T-helper 1 cell treated with Interleukin-12 subunit alpha and Interleukin-12 subunit beta and Interleukin-4 antibody, amounts not matched to agents 30 μg/mL and 1 μg/mL, for 36 hours (primary cell): ENCODE data around the gene PRSS8.
"Not testable (repeated sequence)": the region's sequence is repeated elsewhere in the genome, so short reads cannot be mapped to it uniquely, and the experiment has no call there.

Experiments used
- H3K27ac Mint-ChIP-seq: one replicate; pipeline ENCODE4 v1.8.0; 2021; ENCODE audit warnings: mild to moderate bottlenecking, mixed read lengths
- H3K27me3 Mint-ChIP-seq: one replicate; pipeline ENCODE4 v1.8.0; 2021; ENCODE audit warnings: low read depth, mixed read lengths
- H3K36me3 Mint-ChIP-seq: one replicate; pipeline ENCODE4 v1.8.0; 2021; ENCODE audit warnings: low read depth, mixed read lengths
- H3K4me1 Mint-ChIP-seq: one replicate; pipeline ENCODE4 v1.8.0; 2021; ENCODE audit warnings: low read depth, mixed read lengths
- H3K4me3 Mint-ChIP-seq: one replicate; pipeline ENCODE4 v1.8.0; 2021; ENCODE audit warnings: mild to moderate bottlenecking, moderate library complexity, mixed read lengths
- H3K9me3 Mint-ChIP-seq: one replicate; pipeline ENCODE4 v1.8.0; 2021; ENCODE audit warnings: mixed read lengths

Gene PRSS8

GRCh38 chr16:31149894-31150890 is 14.7 kb upstream of the PRSS8 start, which contains the start of gene PRSS36:
TSS of gene PRSS36 (minus strand) at chr16:31150066. CDS start at chr16:31150035, 31 bp downstream.
- no peaks in the 10 kb centered on the region for H3K4me1 Mint-ChIP-seq
- H3K27ac Mint-ChIP-seq = no peak within 1 kb of the TSS
- peaks cover 14% of the 10 kb centered on the region for H3K27me3 Mint-ChIP-seq
- H3K9me3 Mint-ChIP-seq = no peaks in the 10 kb centered on the region
- H3K36me3 Mint-ChIP-seq = no peaks in the 10 kb centered on the region
- no peak within 1 kb of the TSS for H3K4me3 Mint-ChIP-seq

GRCh38 chr16:31149332-31149731 is 13.8 kb upstream of the PRSS8 start:
- H3K27ac Mint-ChIP-seq = no peak overlapping the region
- H3K9me3 Mint-ChIP-seq = no peaks in the 10 kb centered on the region
- no peaks in the 10 kb centered on the region for H3K36me3 Mint-ChIP-seq
- H3K4me3 Mint-ChIP-seq = no peak overlapping the region
- H3K4me1 Mint-ChIP-seq = no peaks in the 10 kb centered on the region
- H3K27me3 Mint-ChIP-seq = peaks cover 14% of the 10 kb centered on the region

DNA sequence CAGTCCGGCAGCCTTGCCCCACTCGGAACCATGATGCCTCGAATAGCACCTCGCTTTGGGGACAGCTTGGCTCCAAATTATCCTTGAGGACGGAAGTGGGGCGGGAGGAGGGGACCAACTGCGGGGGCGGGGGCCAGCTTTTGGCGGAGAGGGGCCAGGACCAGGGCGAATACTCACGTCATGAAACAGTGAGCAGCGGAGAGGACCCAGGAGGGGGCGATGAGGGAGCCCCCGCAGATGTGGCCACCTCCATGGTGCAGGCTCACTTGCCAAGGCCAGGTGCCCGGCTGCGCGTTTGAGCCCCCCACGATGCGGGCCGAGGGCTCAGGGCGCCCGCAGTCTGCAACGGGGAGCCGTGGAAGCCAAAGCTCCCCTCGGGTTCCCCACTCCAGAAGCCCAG is 13.4 kb upstream of the PRSS8 start:
- Mint-ChIP-seq H3K9me3 (no peaks in the 10 kb centered on the region), H3K4me3 (no peak overlapping the region), H3K27ac (no peak overlapping the region), H3K4me1 (no peaks in the 10 kb centered on the region), H3K36me3 (no peaks in the 10 kb centered on the region), H3K27me3 (peaks cover 17% of the 10 kb centered on the region)

- H3K27me3 Mint-ChIP-seq = peaks cover 20% of the 10 kb centered on the region
- H3K9me3 Mint-ChIP-seq = no peaks in the 10 kb centered on the region
- no peaks in the 10 kb centered on the region for H3K4me1 Mint-ChIP-seq
- H3K4me3 Mint-ChIP-seq = no peak overlapping the region
- no peaks in the 10 kb centered on the region for H3K36me3 Mint-ChIP-seq
- H3K27ac Mint-ChIP-seq = no peak overlapping the region
Observed at GRCh38 chr16:31148281-31148728, 12.8 kb upstream of the PRSS8 start.

GRCh38 chr16:31147574-31147973 is 12.0 kb upstream of the PRSS8 start:
- H3K9me3 Mint-ChIP-seq = no peaks in the 10 kb centered on the region
- H3K4me1 Mint-ChIP-seq = no peaks in the 10 kb centered on the region
- H3K27me3 Mint-ChIP-seq = peaks cover 20% of the 10 kb centered on the region
- no peaks in the 10 kb centered on the region for H3K36me3 Mint-ChIP-seq
- no peak overlapping the region for H3K4me3 Mint-ChIP-seq
- no peak overlapping the region for H3K27ac Mint-ChIP-seq

DNA sequence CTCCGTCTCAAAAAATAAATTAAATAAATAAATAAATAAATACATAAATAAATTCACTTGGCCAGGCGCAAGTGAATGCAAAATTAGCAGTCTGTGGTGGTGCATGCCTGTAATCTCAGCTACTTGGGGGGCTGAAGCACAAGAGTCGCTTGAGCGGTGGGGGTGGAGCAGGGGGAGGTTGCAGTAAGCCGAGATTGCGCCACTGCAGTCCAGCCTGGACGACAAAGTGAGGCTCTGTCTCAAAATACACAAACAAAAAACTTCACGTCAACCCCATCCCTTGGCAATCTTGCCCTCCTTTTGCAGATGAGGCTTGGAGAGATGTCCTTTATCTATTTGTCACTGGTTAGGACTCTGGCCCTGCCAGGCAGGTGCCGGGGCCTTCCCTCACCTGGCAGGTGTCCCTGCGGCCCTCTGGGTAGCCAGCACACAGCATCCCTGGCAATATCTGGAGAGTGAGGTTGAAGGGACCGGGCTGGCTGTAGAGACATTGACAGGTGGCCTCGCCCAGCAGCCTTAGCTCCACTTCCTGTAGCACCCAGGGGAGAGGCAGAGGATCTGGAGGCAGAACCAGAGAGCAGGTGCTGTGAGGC is 10.0 kb upstream of the PRSS8 start:
- Mint-ChIP-seq H3K27me3 (peaks cover 15% of the 10 kb centered on the region), H3K9me3 (no peaks in the 10 kb centered on the region), H3K4me3 (no peak overlapping the region), H3K36me3 (no peaks in the 10 kb centered on the region), H3K4me1 (peaks cover 3% of the 10 kb centered on the region), H3K27ac (no peak overlapping the region)

DNA sequence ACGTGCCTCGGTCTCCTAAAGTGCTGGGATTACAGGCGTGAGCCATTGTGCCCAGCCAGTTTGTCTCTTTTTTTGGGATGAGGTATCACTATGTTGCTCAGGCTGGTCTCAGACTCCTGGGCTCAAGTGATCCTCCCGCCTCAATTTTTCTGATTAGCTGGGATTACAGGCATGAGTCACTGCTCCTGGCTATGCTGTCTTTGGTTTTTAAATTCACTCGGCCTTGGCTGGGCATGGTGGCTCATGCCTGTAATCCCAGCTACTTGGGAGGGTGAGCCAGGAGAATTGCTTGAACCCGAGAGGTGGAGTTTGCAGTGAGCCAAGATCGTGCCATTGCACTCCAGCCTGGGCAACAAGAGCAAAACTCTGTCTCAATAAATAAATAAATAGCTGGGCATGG is 8.9 kb upstream of the PRSS8 start:
- H3K4me3 Mint-ChIP-seq, H3K27ac Mint-ChIP-seq: not testable (repeated sequence)

GRCh38 chr16:31143694-31144148 is 8.2 kb upstream of the PRSS8 start:
- peaks cover 15% of the 10 kb centered on the region for H3K27me3 Mint-ChIP-seq
- H3K27ac Mint-ChIP-seq = peak overlapping the region; percentile 71
- no peaks in the 10 kb centered on the region for H3K36me3 Mint-ChIP-seq
- H3K9me3 Mint-ChIP-seq = no peaks in the 10 kb centered on the region
- H3K4me3 Mint-ChIP-seq = peak overlapping the region; percentile 65
- H3K4me1 Mint-ChIP-seq = peaks cover 3% of the 10 kb centered on the region

More for the DNA sequence above, 8.9 kb upstream of the PRSS8 start:
- H3K27me3 Mint-ChIP-seq = peaks cover 15% of the 10 kb centered on the region
- H3K4me1 Mint-ChIP-seq, H3K36me3 Mint-ChIP-seq, H3K9me3 Mint-ChIP-seq: not testable (repeated sequence)

DNA sequence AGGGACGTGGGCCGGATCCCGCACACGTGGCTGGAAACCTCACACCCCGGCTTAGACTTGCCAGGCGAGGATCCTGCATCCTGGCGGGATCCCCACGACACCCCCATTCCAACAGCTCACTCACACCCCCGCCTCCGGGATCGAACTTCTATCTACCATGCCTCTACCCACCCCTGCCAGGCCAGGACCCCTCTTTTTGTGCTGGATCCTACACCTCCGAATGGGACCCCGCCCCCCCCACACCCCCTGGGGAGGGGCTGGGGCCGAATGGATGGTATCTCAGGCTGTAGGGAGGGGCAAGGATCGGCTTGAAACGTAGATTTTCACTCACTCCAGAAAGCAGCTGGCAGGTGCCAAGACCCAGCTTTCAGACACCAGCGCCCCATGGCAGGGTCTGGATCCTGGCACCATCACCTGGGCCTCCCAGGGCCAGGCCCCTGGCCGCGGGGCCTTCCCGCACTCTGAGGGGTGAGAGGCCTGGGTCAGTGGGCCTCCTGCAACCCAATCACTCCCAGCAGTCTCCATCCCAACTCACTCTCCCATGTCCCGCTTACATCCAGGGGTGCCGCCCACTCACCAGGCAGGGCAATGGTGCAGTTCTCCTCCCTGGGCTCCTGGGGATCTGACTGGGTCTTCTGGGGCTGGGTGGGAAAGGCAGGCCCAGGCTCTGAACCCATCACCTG is 7.6 kb upstream of the PRSS8 start:
- no peaks in the 10 kb centered on the region for H3K36me3 Mint-ChIP-seq
- peak overlapping the region; percentile 55 for H3K27ac Mint-ChIP-seq
- peak overlapping the region; percentile 65 for H3K4me3 Mint-ChIP-seq
- H3K9me3 Mint-ChIP-seq = no peaks in the 10 kb centered on the region
- H3K4me1 Mint-ChIP-seq = peaks cover 3% of the 10 kb centered on the region
- peaks cover 15% of the 10 kb centered on the region for H3K27me3 Mint-ChIP-seq

- H3K4me1 Mint-ChIP-seq = peaks cover 3% of the 10 kb centered on the region
- no peaks in the 10 kb centered on the region for H3K36me3 Mint-ChIP-seq
- H3K27me3 Mint-ChIP-seq = peaks cover 9% of the 10 kb centered on the region
- peak overlapping the region; percentile 74 for H3K27ac Mint-ChIP-seq
- no peaks in the 10 kb centered on the region for H3K9me3 Mint-ChIP-seq
- H3K4me3 Mint-ChIP-seq = peak overlapping the region; percentile 63
Observed at GRCh38 chr16:31142109-31143010, 6.8 kb upstream of the PRSS8 start.

DNA sequence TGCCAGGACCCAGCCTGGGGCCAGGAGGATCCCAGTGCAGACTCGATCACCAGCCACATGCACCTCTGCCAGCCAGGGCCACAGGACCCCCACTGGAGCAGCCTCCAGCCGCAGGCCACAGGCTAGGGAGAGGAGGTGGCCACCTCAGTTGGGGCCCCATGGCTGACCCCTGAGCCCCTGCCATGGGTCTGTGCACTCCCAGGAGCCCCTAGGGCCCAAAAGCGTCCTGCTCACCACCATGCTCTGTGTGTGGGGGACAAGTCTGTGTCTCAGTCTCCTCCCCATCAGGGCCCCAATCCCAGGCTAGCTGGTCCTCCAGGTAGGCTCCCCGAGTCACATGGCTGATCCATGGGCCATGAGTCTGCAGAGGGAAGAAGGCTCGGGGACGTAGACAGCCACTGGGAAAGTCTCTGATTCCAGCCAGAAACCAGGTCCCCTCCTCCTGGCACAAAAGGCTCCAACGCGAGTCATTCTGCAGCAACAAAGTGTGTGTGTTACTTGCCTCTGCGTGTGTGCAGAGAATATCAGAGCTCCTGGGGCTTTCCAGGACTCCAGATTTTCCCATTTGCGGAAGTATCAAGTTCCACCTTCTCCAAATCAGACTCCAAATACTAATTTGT is 6.1 kb upstream of the PRSS8 start:
- Mint-ChIP-seq H3K27me3 (peaks cover 5% of the 10 kb centered on the region), H3K36me3 (no peaks in the 10 kb centered on the region), H3K27ac (peak overlapping the region; percentile 74), H3K4me1 (peaks cover 3% of the 10 kb centered on the region), H3K9me3 (no peaks in the 10 kb centered on the region), H3K4me3 (peak overlapping the region; percentile 63)

DNA sequence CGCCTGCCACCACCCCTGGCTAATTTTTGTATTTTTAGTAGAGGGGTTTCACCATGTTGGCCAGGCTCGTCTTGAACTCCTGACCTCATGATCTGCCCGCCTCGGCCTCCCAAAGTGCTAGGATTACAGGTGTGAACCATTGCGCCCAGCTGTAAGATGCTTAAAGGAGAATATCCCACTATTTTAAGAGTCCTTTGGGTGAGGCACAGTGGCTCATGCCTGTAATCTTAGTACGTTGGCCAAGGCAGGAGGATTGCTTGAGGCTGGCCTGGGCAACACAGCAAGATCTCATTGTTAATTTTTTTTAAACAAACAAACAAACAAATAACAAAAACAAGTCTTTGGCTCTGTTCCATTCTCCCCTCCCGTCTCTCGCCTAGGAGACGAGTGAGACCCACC is 5.5 kb upstream of the PRSS8 start:
- not testable (repeated sequence) for H3K27ac Mint-ChIP-seq, H3K27me3 Mint-ChIP-seq, H3K4me3 Mint-ChIP-seq

More for the DNA sequence above, 5.5 kb upstream of the PRSS8 start:
- not testable (repeated sequence) for H3K4me1 Mint-ChIP-seq, H3K9me3 Mint-ChIP-seq, H3K36me3 Mint-ChIP-seq
